B cell (primary cell): ENCODE results near the gene EDN3.

Experiments
- EZH2 ChIP-seq: IDR thresholded peaks from 2 replicates; pipeline ENCODE4 v1.6.1; 2012; ENCODE audit warnings: borderline replicate concordance, low read depth, mild to moderate bottlenecking, moderate library complexity, low read length; ENCODE audit not compliant: insufficient read depth, poor library complexity, severe bottlenecking
- TF ChIP-seq, protein P1 (sequence below): fragments of 200-600 bp; IDR thresholded peaks from one replicate; pipeline ENCODE4 v1.8.0; 2022; ENCODE audit warnings: antibody characterized with exemption, mild to moderate bottlenecking

- TF ChIP-seq, protein P1, sequence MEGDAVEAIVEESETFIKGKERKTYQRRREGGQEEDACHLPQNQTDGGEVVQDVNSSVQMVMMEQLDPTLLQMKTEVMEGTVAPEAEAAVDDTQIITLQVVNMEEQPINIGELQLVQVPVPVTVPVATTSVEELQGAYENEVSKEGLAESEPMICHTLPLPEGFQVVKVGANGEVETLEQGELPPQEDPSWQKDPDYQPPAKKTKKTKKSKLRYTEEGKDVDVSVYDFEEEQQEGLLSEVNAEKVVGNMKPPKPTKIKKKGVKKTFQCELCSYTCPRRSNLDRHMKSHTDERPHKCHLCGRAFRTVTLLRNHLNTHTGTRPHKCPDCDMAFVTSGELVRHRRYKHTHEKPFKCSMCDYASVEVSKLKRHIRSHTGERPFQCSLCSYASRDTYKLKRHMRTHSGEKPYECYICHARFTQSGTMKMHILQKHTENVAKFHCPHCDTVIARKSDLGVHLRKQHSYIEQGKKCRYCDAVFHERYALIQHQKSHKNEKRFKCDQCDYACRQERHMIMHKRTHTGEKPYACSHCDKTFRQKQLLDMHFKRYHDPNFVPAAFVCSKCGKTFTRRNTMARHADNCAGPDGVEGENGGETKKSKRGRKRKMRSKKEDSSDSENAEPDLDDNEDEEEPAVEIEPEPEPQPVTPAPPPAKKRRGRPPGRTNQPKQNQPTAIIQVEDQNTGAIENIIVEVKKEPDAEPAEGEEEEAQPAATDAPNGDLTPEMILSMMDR = no peak
- no peak for TF ChIP-seq EZH2
These were observed 48.9 kb downstream of the EDN3 start for GRCh38 chr20:59349277-59349676.
